HG02623 (cell line): Measurements from ENCODE around the gene ACTR1B.
A peak's percentile ranks its signal among the peaks of the same experiment; 100 is the strongest.
"Not testable (repeated sequence)": the region's sequence is repeated elsewhere in the genome, so short reads cannot be mapped to it uniquely, and the experiment has no call there.

Experiments
- ATAC-seq: cut with Tn5 transposase; IDR thresholded peaks from one replicate; pipeline ENCODE4 v1.9.1; 2021; ENCODE audit warnings: moderate library complexity; ENCODE audit not compliant: unreplicated experiment

Gene ACTR1B

DNA sequence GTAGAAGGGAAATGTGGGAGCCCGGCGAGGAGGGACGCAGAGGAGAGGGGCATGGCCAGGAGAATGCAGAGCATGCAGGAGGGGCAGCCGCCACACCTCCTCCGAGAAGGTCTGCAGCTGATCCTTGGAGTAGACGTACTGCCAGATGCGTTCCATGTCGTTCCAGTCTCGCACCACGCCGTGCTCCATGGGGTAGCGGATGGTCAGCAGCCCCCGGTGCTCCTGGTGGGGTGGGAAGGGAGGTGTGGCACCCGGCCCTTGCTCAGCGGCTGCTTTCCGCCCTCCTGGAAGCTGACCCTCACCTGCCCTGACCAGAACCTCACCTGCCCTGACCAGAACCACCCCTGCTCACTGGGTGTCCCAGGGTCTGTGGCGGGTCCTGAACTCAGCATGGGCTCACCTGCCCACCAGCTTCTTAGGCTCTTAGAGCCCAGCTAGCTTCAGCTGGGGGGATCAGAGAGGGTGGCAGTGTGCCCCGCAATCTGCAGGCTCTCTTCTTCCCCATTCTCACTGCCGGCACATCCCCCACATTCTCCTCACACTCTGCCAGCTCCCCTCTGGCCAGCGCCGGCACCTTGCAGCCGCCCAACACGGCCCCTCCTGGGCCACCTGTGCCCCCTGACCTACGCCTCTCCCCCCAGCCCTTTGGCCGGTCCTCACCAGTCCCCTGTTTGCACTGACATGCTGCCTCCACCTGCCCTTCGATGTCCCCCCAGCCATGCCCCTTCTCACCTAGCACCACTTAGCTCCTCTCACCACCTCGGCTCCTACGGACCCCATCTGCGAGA, 4.4 kb downstream of the ACTR1B start:
- no peak for ATAC-seq

DNA sequence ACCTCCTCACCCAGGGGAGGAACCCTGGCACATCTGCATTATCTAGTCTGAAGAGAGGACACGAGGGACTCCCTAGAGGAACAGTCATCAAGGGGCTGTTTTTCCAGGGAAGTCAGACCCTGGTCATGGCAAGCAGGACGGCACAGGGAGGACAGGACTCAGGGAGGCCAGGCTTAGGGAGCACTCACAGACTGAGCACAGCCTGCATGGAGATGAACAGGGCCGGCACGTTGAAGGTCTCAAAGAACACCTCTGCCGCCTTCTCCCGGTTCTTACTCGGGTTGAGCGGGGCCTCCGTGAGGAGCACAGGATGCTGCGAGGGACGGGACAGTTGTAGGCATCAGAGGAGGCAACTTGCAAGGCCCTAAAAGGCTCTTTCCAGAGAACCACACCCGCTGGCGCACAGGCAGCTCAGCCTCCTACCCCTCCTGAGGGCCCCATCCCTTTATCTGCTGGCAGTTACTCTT, 5.1 kb downstream of the ACTR1B start:
- no peak for ATAC-seq

DNA sequence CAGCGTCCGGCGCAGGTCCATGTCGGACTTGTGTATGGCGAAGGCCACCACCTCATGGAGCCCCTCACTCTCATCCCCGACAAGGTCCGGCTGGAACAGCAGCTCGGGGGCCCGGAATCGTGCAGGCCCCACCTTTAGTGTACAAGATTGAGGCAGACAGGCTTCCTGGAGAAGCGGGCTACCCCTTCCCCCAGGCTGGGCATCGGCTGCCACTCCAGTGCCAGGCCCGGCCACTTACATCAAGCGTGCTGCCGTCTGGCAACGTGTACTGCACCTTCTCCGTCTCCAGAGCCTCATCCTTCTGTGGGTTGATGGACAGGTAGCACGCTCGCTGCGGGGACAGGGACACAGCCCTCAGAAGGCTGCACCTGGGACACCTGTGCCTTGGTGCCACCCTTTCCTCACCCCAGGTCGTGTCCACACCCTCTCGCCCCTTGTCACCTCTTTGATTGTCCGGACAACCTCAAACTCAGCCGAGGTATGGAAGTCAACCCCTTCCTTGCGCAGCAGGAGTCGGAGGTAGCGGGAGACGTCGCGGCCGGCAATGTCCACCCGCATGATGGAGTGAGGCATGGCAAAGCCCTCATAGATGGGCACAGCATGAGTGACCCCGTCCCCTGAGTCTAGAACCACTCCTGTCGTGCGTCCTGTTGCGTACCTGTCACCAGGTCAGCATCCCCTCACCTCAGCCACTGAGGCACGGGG, 5.7 kb downstream of the ACTR1B start:
- ATAC-seq: no peak

DNA sequence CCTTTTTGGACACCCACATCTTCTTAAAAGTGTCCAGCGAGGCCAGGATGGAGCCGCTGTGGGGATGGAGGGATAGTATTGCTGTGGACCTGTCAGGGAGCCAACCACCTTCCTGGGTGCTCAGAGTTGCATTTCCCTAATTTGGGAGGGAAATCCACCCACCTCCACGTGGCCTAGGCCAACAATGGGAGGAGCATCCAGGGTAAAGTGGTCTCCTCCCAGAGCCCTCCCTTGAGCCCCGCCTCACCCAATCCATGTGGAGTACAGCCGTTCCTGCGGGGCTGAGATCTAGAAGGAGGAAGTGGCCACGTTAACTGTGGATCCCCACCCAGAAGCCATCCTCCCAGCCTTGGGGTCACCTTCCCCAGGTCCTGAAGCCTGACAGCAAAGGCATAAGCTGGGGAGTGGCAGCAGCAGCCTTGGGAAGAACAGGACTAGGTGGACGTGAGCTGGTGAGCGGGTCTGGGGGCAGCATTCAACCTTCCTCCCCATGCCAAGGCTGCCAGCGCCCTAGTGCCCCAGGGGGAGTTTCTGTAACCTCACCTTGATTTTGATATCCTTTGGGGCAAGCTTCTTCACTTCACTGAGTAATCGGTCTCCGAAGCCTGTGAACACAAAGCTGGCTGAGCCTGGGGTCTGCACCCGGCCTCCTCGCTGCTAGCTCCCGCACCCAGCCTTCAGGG, 6.8 kb downstream of the ACTR1B start:
- no peak for ATAC-seq

DNA sequence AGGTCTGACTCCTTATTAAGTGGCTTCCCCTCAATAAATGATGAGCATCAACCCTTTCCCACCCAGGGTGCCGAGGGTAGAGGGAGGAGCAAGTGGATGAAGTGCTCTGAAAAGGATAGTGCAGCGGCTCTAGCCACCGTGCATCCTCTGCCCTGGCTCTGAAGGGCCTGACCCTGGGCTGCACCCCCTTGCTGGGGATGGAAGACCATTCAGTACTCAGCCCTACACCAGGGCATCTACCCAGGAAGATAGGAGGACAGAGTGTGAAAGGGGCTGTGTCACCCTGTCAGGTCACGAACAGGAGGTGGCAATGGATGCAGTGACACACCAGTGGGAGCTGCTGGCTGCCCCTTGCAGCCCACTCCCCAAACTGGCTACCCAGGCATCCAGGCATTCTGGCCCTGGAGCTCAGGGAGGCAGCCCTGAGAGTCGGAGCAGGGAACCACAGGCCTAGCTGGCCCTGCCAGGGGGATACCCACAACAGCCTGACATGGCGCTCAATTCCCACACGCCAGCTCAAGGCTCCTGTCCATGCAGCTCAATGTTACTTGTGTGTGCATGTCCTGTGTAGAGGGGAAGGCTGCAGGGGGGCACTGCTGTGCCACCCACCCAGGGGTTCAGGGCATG, 7.6 kb downstream of the ACTR1B start:
- no peak for ATAC-seq

DNA sequence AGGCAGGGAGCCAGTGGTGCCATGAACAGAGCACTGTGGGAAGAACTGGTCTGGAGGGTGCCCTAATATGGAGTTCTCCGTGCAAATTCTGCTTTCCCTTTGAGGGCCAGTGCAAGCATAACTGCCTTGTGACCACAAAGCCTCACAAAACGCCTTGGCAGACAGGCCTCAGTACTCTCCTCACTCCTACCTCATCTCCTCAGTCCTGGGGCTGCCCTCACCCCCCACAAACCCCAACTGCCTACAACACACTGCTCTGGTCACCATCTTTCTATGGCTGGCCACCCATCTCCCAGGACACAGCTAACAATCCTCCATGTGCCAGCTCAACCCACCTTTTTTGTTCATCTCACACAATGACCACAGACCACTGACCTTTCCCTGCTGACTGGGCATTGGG, 9.1 kb downstream of the ACTR1B start:
- ATAC-seq: no peak

DNA sequence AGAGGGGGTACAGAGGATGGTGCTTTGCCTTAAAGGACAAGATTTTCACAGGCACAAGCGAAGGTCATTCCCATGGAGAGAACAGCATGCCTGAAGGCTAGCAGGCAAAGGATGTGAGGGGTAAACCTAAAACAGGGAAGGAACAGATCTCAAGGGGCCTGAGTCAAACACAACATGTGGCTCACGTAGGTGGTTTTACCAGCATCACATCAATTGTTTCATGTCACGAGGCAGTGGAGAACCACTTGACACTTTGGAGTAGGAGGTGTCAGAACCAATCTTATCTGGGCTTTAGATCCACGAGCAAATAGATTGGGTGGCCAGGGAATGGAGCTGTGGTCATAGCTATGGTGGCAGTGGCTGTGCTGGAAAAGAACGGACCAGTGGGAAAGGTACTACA, 9.5 kb downstream of the ACTR1B start:
- no peak for ATAC-seq

DNA sequence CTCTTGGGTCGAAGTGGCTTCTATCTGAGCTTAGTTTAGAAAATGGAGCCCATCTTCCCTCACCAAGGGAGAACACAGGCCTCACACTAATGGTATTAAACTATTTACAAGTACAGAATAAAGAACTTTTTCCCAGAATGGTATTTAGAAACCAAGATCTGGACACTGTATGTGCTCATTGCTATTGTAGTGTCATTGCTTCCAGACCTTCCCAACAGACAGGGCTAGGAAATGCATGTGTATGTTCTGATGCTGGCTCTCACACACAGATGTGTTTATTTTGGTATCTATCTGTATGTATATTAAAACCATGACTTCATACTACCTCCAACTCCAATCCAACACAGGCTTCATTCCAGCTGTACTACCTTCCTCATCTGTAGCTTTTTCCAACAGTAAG, 10.0 kb downstream of the ACTR1B start:
- no peak for ATAC-seq

DNA sequence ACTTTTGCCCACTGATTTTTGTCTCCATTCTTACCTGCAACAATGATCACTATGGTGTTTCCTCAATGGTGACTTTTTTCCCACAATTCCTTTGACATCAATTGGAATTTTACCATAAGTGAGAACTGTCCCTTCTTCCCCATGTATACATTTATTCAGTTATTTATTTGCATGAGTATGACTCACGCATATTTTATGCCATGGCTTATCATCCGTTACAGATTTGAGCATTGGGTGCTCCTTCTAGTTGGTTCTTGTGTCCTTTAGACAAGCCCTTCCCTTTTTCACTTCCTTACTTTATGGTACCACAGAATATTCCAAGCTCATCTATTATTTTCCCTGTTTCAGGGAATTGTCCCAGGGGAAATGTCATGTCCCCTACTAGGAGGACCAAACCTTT, 10.4 kb downstream of the ACTR1B start:
- no peak for ATAC-seq

DNA sequence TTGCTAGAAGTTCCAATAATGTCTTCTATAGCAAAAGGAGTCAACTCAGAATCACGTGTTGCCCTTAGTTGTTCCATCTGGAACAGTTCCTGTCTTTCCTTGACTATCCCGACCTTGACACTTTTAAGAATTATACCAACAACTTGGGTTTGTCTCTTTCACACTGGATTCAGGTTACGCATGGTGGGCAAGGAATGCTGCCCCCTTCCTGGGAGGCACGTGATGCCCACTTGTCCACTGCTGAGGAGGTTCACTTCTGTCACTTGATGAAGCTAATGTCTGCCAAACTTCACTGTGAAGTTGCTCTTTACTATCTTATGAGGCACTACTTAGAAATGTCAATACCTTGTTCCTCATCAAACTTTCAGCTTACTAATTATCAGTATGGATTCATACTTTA, 12.7 kb downstream of the ACTR1B start:
- no peak for ATAC-seq

DNA sequence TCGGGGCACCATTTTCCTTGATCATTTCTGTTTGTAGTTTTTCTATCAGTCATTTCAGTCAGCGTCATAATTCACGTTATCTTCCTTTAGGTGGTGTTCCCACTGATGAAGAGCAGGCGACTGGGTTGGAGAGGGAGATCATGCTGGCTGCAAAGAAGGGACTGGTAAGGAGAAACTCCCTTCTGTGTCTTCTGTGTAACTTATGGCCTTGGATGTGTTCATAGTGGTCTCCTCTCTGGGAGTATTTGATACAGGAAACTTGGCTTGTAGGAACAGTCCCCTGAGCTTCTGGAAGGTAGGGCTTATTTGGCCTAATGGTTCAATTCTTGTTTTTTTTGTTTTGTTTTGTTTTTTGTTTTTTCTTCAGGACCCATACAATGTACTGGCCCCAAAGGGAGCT, 16.9 kb downstream of the ACTR1B start:
- no peak for ATAC-seq

DNA sequence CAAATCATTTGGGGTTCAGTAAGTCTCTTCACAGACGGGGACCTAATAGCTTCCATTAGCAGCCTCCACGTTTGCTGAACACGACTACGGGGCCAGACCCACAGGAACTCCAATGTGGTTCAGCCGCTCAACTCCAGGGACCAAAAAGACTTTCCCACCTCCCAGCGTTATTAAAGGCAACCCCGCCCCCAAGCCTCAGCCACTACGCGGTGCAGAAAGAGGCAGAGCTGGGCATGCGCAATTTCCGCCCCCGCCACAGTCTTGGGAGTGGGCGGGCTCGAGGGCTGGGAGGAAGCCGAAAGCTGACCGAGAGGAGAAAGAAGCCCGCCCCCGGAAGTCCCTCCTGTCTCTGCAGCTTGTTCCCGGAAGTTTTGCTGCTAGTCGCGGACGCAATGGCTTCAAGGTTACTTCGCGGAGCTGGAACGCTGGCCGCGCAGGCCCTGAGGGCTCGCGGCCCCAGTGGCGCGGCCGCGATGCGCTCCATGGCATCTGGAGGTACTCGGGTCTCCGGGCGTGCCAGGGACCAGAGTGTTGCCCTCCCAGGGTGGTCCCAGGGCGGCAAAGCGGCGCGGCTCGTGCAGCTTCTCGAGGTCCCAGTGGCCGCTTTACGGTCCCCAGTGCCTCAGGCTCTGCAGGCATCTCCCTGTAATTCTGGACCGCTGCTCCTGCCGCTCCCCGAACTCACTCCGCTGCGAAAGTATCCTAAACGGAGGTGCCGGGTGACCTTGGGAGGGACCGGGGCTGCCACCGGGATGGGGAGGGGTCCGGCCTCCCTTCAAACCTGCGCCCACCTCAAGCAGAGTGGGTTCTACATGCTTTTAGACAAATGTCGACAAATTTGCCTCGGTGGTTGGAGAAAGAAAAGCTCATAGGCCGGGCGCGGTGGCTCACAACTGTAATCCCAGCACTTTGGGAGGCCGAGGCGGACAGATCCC, 17.9 kb downstream of the ACTR1B start, which contains the start of gene COX5B:
Gene COX5B, plus strand, starts transcription at position 368 of the 935 bp plus-strand sequence. Its CDS starts 25 bp downstream, at position 393.
- ATAC-seq: peak; percentile 93

DNA sequence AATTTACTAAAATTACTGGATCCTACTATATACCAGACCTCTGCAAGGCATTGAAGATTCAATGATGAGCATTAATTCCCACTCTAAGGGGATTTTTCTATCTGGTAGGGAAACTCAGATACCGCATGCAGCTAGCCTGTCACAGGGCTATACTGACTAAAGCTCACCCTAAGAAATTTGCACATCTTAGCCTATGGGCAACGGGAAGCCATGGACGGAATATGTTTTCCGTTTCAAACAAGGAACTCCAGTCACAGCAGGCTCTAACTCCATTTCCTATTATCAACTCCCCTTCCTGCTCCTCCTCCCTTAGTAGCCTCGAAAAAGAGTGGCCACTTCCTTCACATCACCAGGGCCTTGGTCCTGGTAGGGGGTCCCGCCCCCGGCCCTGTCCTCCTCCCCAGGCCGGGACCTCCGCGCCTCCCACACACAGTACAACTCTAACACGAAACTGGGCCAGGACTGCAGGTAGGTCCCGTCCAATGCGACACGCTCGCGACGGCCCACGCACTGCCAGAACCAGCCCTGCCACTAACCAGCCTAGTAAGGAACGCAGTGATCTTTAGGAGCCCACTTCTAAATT, 18.6 kb downstream of the ACTR1B start:
- ATAC-seq: peak; percentile 33

DNA sequence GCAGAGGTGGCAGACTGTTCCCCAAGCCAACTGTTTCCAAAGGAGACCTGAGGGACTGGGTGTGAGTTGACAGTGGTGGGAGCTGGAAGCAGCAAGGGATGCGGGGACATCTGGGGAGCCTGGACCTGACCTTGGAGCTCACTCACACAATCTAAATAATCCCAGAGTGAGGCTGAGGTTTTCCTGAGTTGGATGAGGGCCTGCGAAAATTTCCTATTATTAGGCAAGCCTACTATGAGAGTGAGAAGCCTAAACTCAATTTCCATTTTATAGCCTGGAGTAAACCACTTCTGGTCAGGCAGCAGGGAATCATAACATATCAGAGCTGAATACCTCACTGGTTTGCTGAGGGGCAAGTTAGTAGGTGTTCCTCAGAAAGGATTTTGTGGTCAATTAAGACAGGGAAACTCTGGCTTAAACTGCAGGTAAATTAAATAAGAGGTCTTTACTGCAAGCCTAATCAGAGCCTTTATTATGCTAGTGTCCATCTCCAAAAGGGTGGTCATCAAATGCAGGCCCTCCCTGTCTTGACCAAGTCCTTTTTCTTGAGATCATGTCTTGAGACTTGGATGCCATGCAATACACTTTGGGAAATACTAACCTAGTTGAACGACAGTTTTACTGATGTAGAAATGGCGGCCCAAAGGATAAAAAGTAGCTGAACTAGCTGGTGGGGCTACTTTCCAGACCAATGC, 19.7 kb downstream of the ACTR1B start:
- no peak for ATAC-seq

DNA sequence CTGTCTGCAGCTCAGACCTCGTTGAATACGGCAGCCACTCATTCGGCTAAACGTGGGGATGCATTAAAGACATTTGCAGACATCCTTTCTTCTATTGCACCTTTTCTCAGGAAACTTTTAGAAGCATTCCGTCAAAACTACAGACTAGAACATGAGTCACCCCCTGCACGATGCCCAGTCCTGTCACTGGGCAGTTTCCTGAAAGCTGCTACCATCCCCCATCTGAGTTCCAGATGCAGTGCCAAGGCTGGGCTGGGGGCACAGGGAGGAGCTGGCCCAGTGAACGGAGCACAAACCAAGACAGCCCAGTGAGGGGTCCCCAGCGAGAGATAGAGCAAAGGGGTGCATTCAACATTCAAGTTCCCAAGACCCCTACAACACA, 37.8 kb downstream of the ACTR1B start:
- not testable (repeated sequence) for ATAC-seq

DNA sequence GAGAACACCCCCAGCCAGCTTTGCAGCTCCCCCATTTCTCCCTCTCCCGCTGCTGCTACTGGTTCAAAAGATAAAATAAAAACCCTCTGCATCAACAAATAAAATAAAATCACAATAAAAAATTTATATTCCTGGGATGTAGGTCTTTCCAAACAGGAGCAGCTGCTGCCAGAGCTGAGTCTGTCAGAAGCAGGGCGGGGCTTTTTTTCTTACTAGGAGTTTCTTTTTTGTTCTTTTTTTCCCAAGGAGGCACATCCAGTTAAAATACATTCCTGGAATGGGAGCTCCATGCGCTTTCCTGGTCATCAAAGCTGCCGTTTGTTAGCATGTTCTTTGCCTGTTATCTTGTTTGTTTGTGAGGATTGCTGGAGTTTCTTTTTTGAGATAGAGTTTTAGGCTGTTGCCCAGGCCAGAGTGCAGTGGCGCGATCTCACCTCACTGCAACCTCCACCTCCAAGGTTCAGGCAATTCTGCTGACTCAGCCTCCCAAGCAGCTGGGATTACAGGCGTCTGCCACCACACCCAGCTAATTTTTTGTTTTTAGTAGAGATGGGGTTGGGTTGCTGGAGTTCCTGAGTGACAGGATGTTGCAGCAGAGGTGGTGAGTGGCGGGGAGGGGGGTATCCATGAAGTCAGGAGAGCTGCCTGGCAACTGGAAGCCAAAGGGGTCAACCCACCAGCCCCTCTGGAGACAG, 38.3 kb downstream of the ACTR1B start:
- ATAC-seq: not testable (repeated sequence)

DNA sequence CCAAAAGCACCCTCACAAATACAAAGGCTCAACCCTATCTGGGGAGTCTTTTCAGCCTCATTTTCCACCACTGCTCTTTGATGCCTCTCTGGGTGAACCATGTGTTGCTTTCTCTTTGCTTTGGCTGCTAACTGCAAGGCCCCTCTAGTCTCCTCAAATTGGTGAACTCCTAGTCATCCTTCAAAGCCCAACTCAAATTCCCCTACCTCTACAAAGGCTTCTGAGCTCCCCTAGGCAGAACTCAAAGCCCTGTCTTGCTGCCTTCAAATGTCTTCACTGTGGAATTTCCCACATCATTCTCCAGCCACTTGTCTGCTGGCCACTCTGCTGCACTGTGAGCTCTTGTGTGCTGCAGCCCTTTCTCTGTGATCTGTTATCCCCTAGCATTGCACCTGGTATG, 40.9 kb downstream of the ACTR1B start:
- not testable (repeated sequence) for ATAC-seq

DNA sequence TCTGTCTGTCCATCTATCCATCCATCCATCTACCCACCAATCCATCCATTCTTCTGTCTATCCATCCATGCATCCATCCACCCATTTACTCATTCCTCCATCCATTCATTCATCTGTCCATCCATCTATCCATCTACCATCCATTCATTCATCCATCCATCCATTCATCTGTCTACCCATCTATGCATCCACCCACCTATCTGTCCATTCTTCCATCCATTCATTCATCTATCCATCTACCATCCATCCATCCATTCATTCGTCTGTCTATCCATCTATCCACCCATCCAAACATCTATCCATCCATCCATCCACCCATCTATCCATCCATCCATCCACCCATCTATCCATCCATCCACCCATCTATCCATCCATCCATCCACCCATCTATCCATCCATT, 43.4 kb downstream of the ACTR1B start:
- ATAC-seq: not testable (repeated sequence)
